Motor neuron (in vitro differentiated cells): ENCODE results near the gene NUDT3. TPM values are rescaled to one million over a fixed set of nuclear protein-coding genes. Genes with fewer than 3 reads are reported as not detected.
"Not testable (repeated sequence)": the region's sequence is repeated elsewhere in the genome, so short reads cannot be mapped to it uniquely, and the experiment has no call there.

Experiments used
- ATAC-seq, 8 experiments: fragments of 200-7000 bp; cut with Tn5 transposase; replicated peaks in 6 of 8; 2 replicates each; pipeline ENCODE4 v1.8.0; 2021; ENCODE audit warnings: mild to moderate bottlenecking in 8 of 8, moderate library complexity in 8 of 8
- H3K27ac ChIP-seq, 2 donors: fragments of 250-450 bp; sonication (Bioruptor Pico); 2 replicates each; pipeline ENCODE4 v1.9.0; 2021; ENCODE audit warnings: antibody characterized with exemption in 2 of 2, mild to moderate bottlenecking in 2 of 2, moderate library complexity in 1 of 2
- H3K4me1 ChIP-seq, 2 donors: fragments of 250-450 bp; sonication (Bioruptor Pico); replicated peaks in 1 of 2; 2 replicates each; pipeline ENCODE4 v1.6.1; 2021; ENCODE audit warnings: antibody characterized with exemption in 2 of 2, mild to moderate bottlenecking in 2 of 2, moderate library complexity in 1 of 2
- H3K4me3 ChIP-seq, 5 donors: fragments of 250-450 bp; sonication (Bioruptor Pico); 2 replicates each; pipeline ENCODE4 v1.9.0; 2021; ENCODE audit warnings: antibody characterized with exemption in 5 of 5, mild to moderate bottlenecking in 5 of 5, moderate library complexity in 4 of 5
- WGBS, 10 experiments: fragments of 450-650 bp; shearing (Covaris generic); methylation state at CpG; one replicate each; pipeline ENCODE4 v1.0.0; 2022; 5-methylcytosine and 5-hydroxymethylcytosine counted together
- in situ Hi-C, 9 experiments: fragments of 400-800 bp; cut with MboI; loops; one replicate each; pipeline ENCODE4 v1.15.0; 2021; ENCODE audit warnings: low sequenced_read_pairs in 9 of 9, low pct_unique_long_range_greater_than_20kb in 2 of 9; ENCODE audit not compliant: unreplicated experiment in 9 of 9
- total RNA-seq, 8 experiments: library from RNA; unstranded; fragments of 300-600 nt; gene quantifications; 2 replicates each; pipeline versions ENCODE4 v1.2.3 to v1.2.4, GENCODE V29; 2022

The NUDT3 gene
- total RNA-seq, 8 experiments from 2014 or later, result 11.1 to 58.5 (median 36.2) TPM

- no peak overlapping the region for H3K4me3 ChIP-seq
- in situ Hi-C loops, result loop anchor here in 1 of 9 experiments (25.0 kb wide), 1 partner anchor 153 kb away; no protein-coding TSS in a partner anchor
- 74 to 100% (median 93%) methylated on average over 1 to 5 of the region's 6 CpGs; no CpG with 5 or more reads in 1 of the 10 experiments for WGBS, 10 experiments
- no peak for ATAC-seq
- H3K4me1 ChIP-seq, result no peaks in the 10 kb centered on the region
- no peak overlapping the region for H3K27ac ChIP-seq
These were observed 132.9 kb downstream of the NUDT3 start for GRCh38 chr6:34259529-34260069.

- not testable (repeated sequence) for H3K27ac ChIP-seq, H3K4me3 ChIP-seq, H3K4me1 ChIP-seq, ATAC-seq
- in situ Hi-C loops, result loop anchor here in 1 of 9 experiments (25.0 kb wide), 1 partner anchor 160 kb away; no protein-coding TSS in a partner anchor
- 92 to 100% (median 94%) methylated on average over 2 of the region's 2 CpGs for WGBS, 10 experiments
These were observed 140.1 kb downstream of the NUDT3 start for GRCh38 chr6:34252395-34252794.

- peak overlapping the region; percentile 20 to 73 for H3K27ac ChIP-seq
- H3K4me1 ChIP-seq, result peaks cover 10 to 14% of the 10 kb centered on the region in 2 donors
- in situ Hi-C loops, result loop anchor here in 2 of 9 experiments (25.0 kb wide), 1 partner anchor 163 kb away; no protein-coding TSS in a partner anchor
- ATAC-seq, result peak; percentile 23 to 53 (median 45)
- WGBS, 10 experiments, result 41 to 100% (median 68%) methylated on average over 1 to 15 of the region's 18 CpGs; no CpG with 5 or more reads in 2 of the 10 experiments
- peak overlapping the region; percentile 61 to 81 (median 74) for H3K4me3 ChIP-seq
These were observed 142.8 kb downstream of the NUDT3 start for GRCh38 chr6:34249469-34250261.

- ATAC-seq, result peak; percentile 76 to 89 (median 87)
- Histone ChIP-seq H3K4me3 (peak within 1 kb of the TSS; percentile 61 to 81 (median 74)), H3K4me1 (peaks cover 14 to 20% of the 10 kb centered on the region in 2 donors), H3K27ac (peak within 1 kb of the TSS; percentile 67 to 76)
- 0 to 17% (median 0%) methylated on average over 3 to 6 of the region's 79 CpGs; no CpG with 5 or more reads in 7 of the 10 experiments for WGBS, 10 experiments
- in situ Hi-C loops, result loop anchor here in 1 of 9 experiments (25.0 kb wide), 1 partner anchor 163 kb away; no protein-coding TSS in a partner anchor
These were observed 143.6 kb downstream of the NUDT3 start, which contains the start of gene SMIM29 for GRCh38 chr6:34248727-34249468. TSS of gene SMIM29 (minus strand) at chr6:34249006. CDS start at chr6:34247791, 1,215 bp downstream.

GRCh38 chr6:34248198-34248726 is 144.2 kb downstream of the NUDT3 start:
- WGBS, 10 experiments, result 13 to 100% methylated on average over 1 to 8 of the region's 17 CpGs; no CpG with 5 or more reads in 8 of the 10 experiments
- Histone ChIP-seq H3K4me3 (peak overlapping the region; percentile 61 to 81 (median 74)), H3K27ac (peak overlapping the region; percentile 67 to 76), H3K4me1 (peaks cover 19 to 20% of the 10 kb centered on the region in 2 donors)
- in situ Hi-C loops, result loop anchor here in 1 of 9 experiments (25.0 kb wide), 1 partner anchor 164 kb away; no protein-coding TSS in a partner anchor
- peak; percentile 1 to 43 (median 32) for ATAC-seq

DNA sequence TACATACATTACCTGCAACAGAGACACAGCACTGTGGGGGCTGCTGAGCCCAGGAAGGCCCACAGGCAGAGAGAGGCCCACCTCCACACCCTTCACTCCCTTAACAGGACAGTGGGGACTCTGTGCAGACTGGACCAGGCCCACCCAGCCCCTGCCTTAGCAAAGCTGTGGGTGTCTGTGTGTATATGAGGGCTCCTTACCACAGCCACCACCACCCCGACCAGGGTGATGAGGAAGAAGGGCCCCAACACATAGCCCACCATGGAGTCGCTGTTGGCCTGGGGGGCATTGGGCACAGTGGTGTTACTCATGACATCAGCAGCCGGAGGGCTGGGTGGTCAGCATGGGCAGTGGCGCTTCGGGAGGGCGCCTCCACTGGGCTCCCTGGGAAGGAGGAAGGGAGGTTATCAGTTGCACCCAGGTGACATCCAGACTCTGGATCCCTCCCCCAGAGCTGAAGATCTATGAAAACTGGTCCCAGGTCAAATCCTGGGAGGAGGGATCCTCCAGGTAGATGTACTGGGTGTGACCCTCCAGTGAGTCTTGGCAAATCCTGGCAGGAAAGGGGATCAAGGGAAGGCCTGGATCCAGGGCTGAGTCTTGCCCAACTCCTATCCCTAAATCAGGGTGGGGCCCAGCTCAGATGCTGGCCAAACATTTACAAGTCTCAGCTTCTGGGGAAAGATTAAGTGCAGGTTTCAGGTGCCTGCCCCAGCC is 144.8 kb downstream of the NUDT3 start:
- peak overlapping the region; percentile 61 to 81 (median 74) for H3K4me3 ChIP-seq
- ATAC-seq, result no peak
- in situ Hi-C loops, result loop anchor here in 1 of 9 experiments (25.0 kb wide), 1 partner anchor 165 kb away; no protein-coding TSS in a partner anchor
- peak overlapping the region; percentile 67 to 76 for H3K27ac ChIP-seq
- peaks cover 19 to 20% of the 10 kb centered on the region in 2 donors for H3K4me1 ChIP-seq
- WGBS, 10 experiments, result 80 to 100% (median 83%) methylated on average over 1 of the region's 6 CpGs; no CpG with 5 or more reads in 7 of the 10 experiments

GRCh38 chr6:34246563-34247391 is 145.7 kb downstream of the NUDT3 start:
- no peak overlapping the region for H3K27ac ChIP-seq
- in situ Hi-C loops, result loop anchor here in 1 of 9 experiments (25.0 kb wide), 1 partner anchor 166 kb away; no protein-coding TSS in a partner anchor
- 20 to 92% (median 55%) methylated on average over 1 to 2 of the region's 8 CpGs; no CpG with 5 or more reads in 6 of the 10 experiments for WGBS, 10 experiments
- peaks cover 19 to 20% of the 10 kb centered on the region in 2 donors for H3K4me1 ChIP-seq
- no peak overlapping the region for H3K4me3 ChIP-seq
- ATAC-seq, result peak in 1 of 8 experiments; percentile 35

- 13 to 88% (median 73%) methylated on average over 1 of the region's 2 CpGs; no CpG with 5 or more reads in 6 of the 10 experiments for WGBS, 10 experiments
- no peak for ATAC-seq
- Histone ChIP-seq H3K4me1 (peaks cover 19 to 20% of the 10 kb centered on the region in 2 donors), H3K4me3 (no peak overlapping the region), H3K27ac (no peak overlapping the region)
- in situ Hi-C loops, result loop anchor here in 1 of 9 experiments (25.0 kb wide), 1 partner anchor 166 kb away; no protein-coding TSS in a partner anchor
These were observed 146.3 kb downstream of the NUDT3 start for GRCh38 chr6:34246249-34246562.

DNA sequence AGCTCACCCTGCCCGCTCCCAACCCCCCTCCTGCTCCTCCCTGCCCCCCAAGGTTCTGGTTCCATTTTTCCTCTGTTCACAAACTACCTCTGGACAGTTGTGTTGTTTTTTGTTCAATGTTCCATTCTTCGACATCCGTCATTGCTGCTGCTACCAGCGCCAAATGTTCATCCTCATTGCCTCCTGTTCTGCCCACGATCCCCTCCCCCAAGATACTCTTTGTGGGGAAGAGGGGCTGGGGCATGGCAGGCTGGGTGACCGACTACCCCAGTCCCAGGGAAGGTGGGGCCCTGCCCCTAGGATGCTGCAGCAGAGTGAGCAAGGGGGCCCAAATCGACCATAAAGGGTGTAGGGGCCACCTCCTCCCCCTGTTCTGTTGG is 146.7 kb downstream of the NUDT3 start:
- in situ Hi-C loops, result loop anchor here in 1 of 9 experiments (25.0 kb wide), 1 partner anchor 167 kb away; no protein-coding TSS in a partner anchor
- not testable (repeated sequence) for H3K4me3 ChIP-seq, ATAC-seq, H3K27ac ChIP-seq
- peaks cover 19 to 20% of the 10 kb centered on the region in 2 donors for H3K4me1 ChIP-seq
- 75 to 83% methylated on average over 1 to 2 of the region's 7 CpGs; no CpG with 5 or more reads in 8 of the 10 experiments for WGBS, 10 experiments

GRCh38 chr6:34245032-34245760 is 147.3 kb downstream of the NUDT3 start:
- no CpG with 5 or more reads among the region's 13 CpGs for WGBS, 10 experiments
- not testable (repeated sequence) for H3K27ac ChIP-seq, ATAC-seq, H3K4me3 ChIP-seq
- H3K4me1 ChIP-seq, result peaks cover 19 to 20% of the 10 kb centered on the region in 2 donors
- in situ Hi-C loops, result loop anchor here in 1 of 9 experiments (25.0 kb wide), 1 partner anchor 167 kb away; no protein-coding TSS in a partner anchor
